BJ (cell line): ENCODE results near the gene ZNF75A. TPM values are rescaled to one million over a fixed set of nuclear protein-coding genes. Genes with fewer than 3 reads are reported as not detected.
A peak's percentile ranks its signal among the peaks of the same experiment; 100 is the strongest.

Experiments
- CTCF ChIA-PET: fragments of 350-600 bp; formaldehyde crosslinking; extraction: SDS; loops from one replicate; lab custom pipeline; 2021; ENCODE audit warnings: antibody characterized with exemption, inconsistent platforms; lab: Yijun Ruan, JAX
- POLR2A ChIA-PET: fragments of 300-600 bp; sonication (Branson Sonifier 250); formaldehyde crosslinking; extraction: SDS; loops from one replicate; lab custom pipeline; 2021; ENCODE audit warnings: antibody characterized with exemption; lab: Charles Lee
- DNase-seq: peaks from one replicate; pipeline ENCODE4 v3.0.0-alpha.2; 2011; ENCODE audit warnings: low read depth
- H3K27me3 ChIP-seq: 2 replicates; pipeline ENCODE4 v1.6.0; 2011; ENCODE audit warnings: low read length; ENCODE audit not compliant: control insufficient read depth, insufficient read depth
- H3K36me3 ChIP-seq: 2 replicates; pipeline ENCODE4 v1.5.1; 2011; ENCODE audit warnings: low read length; ENCODE audit not compliant: control insufficient read depth, insufficient read depth
- H3K4me3 ChIP-seq: 2 replicates; pipeline ENCODE4 v1.5.1; 2011; ENCODE audit warnings: low read depth, mild to moderate bottlenecking, control low read depth, low read length
- polyA plus RNA-seq: library from polyadenylated mRNA; depleted of rRNA; stranded (reverse); fragments of >200 nt; gene quantifications from 2 replicates; pipeline ENCODE4 v1.2.3, GENCODE V29; 2011
- TF ChIP-seq, protein P1 (sequence below): IDR thresholded peaks from 2 replicates; pipeline ENCODE4 v1.5.1; 2011; ENCODE audit warnings: low read depth, mild to moderate bottlenecking, control low read depth, inconsistent platforms, low read length, moderate library complexity; ENCODE audit not compliant: insufficient read depth

ZNF75A gene
- polyA plus RNA-seq, 1 experiment = 9.6 TPM

DNA sequence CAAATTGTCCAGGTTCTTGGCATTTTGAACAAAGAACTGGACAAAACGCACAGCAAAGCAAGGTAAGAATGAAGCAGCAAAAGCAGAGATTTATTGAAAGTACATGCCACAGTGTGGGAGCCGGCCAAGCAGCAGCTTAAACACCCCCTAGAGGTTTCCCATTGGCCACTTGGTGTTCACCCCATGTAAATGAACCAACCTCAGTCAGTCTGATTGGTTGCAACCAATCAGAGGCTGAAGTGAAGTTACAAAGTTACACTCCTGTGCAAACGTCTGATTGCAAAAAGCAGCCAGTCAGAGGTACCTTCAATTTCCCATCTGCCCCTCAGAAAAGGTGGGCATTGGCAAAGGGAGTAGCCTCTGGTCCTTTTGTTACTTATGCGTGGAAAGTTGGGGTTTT lies 30.8 kb upstream of the ZNF75A start:
- no peak for DNase-seq
- ChIA-PET POLR2A (no interaction called here), CTCF (interaction anchor here (0.6 to 0.9 kb wide), 3 partner anchors 7 to 220 kb away, joined by 3 to 4 read pairs (median 4); no protein-coding TSS in a partner anchor)
- Histone ChIP-seq H3K27me3 (no peaks in the 10 kb centered on the region), H3K36me3 (no peaks in the 10 kb centered on the region), H3K4me3 (no peak overlapping the region)
- TF ChIP-seq, protein P1, sequence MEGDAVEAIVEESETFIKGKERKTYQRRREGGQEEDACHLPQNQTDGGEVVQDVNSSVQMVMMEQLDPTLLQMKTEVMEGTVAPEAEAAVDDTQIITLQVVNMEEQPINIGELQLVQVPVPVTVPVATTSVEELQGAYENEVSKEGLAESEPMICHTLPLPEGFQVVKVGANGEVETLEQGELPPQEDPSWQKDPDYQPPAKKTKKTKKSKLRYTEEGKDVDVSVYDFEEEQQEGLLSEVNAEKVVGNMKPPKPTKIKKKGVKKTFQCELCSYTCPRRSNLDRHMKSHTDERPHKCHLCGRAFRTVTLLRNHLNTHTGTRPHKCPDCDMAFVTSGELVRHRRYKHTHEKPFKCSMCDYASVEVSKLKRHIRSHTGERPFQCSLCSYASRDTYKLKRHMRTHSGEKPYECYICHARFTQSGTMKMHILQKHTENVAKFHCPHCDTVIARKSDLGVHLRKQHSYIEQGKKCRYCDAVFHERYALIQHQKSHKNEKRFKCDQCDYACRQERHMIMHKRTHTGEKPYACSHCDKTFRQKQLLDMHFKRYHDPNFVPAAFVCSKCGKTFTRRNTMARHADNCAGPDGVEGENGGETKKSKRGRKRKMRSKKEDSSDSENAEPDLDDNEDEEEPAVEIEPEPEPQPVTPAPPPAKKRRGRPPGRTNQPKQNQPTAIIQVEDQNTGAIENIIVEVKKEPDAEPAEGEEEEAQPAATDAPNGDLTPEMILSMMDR = no peak

DNA sequence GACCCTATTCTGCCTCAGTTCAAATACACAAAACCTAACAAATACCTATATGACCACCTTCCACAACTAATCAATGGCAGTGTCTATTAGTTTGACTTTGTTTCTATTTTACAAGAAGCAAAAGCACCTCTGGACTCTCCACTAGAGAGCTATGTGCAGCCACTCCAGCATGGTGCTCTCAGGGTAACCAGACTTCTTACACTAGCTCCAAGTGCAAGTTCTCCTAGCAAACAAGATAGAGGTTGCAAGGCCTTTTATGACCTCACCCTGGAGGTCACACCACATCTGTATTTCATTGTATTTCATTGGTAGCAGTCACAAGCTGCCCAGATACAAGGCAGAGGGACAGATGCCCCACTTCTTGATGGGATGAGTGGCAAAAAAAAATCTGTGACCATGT lies 30.4 kb upstream of the ZNF75A start:
- no peak for DNase-seq
- Histone ChIP-seq H3K27me3 (no peaks in the 10 kb centered on the region), H3K36me3 (no peaks in the 10 kb centered on the region), H3K4me3 (no peak overlapping the region)
- CTCF ChIA-PET = interaction anchor here (0.6 to 0.9 kb wide), 3 partner anchors 8 to 219 kb away, joined by 3 to 4 read pairs (median 4); no protein-coding TSS in a partner anchor
- POLR2A ChIA-PET = no interaction called here
- TF ChIP-seq, protein P1 = no peak

DNA sequence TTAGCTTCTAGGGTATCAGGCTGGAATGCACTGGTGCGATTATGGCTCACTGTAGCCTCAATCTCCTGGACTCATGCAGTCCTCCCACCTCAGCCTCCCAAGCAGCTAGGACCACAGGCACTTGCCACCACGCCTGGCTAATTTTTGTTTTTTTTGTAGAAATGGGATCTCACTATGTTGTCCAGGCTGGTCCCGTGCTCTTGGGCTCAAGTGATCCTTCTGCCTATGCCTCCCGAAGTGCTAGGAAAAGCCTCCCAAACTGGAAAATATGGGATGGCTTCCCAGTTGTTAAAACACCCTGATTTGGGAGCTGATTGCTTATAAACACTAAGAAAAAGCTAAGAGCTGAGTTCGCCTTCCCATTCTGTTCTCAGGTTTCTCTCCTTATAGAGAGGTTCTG lies 28.6 kb upstream of the ZNF75A start:
- H3K4me3 ChIP-seq = no peak overlapping the region
- no peaks in the 10 kb centered on the region for H3K27me3 ChIP-seq
- CTCF ChIA-PET = interaction anchor here (1.8 kb wide), 1 partner anchor 9 kb away, joined by 15 read pairs; no protein-coding TSS in a partner anchor
- no peak for DNase-seq
- H3K36me3 ChIP-seq = no peaks in the 10 kb centered on the region
- TF ChIP-seq, protein P1 = no peak
- POLR2A ChIA-PET = no interaction called here

DNA sequence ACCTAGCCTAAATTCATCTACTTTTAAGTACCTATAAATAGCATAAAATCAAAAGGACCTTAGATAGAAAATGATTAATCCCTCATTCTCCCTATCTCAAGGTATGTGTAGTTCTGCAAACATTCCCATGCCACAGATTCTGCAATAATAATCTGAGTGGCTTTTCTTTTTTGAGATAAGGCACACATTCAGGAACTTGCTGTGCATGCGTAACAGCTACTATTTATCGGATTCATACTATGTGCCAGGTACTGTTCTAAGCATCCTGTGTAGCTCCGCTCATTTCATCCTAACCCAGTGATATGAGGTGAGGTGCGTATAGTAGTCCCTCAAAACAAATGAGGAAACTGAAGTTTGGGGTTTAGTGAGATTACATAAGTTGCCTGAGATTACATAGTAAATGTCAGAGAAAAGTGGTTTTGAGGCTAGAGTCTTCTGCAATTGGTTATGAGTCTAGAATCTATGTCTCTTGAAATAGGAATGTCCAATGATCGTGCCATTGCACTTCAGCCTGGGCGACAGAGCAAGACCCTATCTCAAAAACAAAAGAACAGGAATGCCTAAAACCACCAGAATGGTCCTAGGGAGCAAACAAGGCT lies 24.0 kb upstream of the ZNF75A start:
- H3K36me3 ChIP-seq = peaks cover 5% of the 10 kb centered on the region
- H3K4me3 ChIP-seq = no peak overlapping the region
- TF ChIP-seq, protein P1 = no peak
- DNase-seq = no peak
- H3K27me3 ChIP-seq = no peaks in the 10 kb centered on the region
- CTCF ChIA-PET = interaction anchor here (0.8 kb wide), 1 partner anchor 15 kb away, joined by 4 read pairs; no protein-coding TSS in a partner anchor
- POLR2A ChIA-PET = no interaction called here

DNA sequence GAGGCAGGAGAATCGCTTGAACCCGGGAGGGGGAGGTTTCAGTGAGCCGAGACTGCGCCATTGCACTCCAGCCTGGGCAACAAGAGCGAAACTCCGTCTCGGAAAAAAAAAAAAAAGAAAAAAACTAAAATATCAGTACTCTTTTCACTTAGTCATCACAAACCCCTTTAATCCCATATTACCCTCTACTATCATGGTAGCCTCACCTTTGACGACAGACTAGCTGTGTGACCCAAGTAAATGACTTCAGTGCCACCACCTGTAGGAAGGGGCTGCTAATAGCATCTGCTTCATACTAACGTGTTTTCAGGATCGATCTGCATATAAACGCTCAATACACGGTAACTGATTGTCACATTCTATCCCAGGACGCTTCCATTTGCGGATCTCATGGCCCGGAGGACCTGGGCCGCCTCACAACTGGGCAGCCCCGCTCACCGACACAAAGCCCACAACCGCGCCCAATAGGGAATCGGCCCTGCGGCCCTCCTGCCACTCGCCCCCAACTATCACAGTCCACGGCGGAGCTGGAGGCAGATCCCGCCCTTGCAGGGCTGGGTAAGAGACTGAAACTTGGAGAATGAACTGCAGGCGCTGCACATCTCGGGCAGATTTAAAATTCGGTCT lies 23.1 kb upstream of the ZNF75A start:
- TF ChIP-seq, protein P1 = no peak
- Histone ChIP-seq H3K27me3 (no peaks in the 10 kb centered on the region), H3K36me3 (peaks cover 6% of the 10 kb centered on the region), H3K4me3 (peak overlapping the region; percentile 74)
- POLR2A ChIA-PET = interaction anchor here (0.9 kb wide), 1 partner anchor 162 kb away, joined by 5 read pairs; no protein-coding TSS in a partner anchor
- DNase-seq = no peak
- CTCF ChIA-PET = interaction anchor here (0.7 to 2.7 kb wide), 4 partner anchors 14 to 153 kb away, joined by 3 to 11 read pairs (median 6); no protein-coding TSS in a partner anchor
